HEK293 (cell line): ENCODE measurements around the gene SPATS1.

Source experiments
- CTCF ChIA-PET: fragments of 350-600 bp; formaldehyde crosslinking; extraction: SDS; loops from one replicate; lab custom pipeline; 2021; ENCODE audit warnings: antibody characterized with exemption; lab: Yijun Ruan, JAX
- POLR2A ChIA-PET: fragments of 300-600 bp; formaldehyde crosslinking; extraction: SDS; loops from one replicate; lab custom pipeline; 2020; ENCODE audit warnings: antibody characterized with exemption, inconsistent platforms; lab: Yijun Ruan, JAX
- H3K27ac ChIP-seq: fragments of 200-500 bp; sonication (Bioruptor generic); 2 replicates; pipeline ENCODE4 v1.5.1; 2014; ENCODE audit warnings: low read depth, low read length, control low read depth, inconsistent platforms; ENCODE audit errors: extremely low read depth
- H3K36me3 ChIP-seq, 2 experiments: fragments of 200-500 bp in 1 of 2; sonication (Bioruptor generic) in 1 of 2; 1 replicate in 1 of 2; 2 replicates in 1 of 2; pipeline ENCODE4 v1.5.1; 2014 to 2017; ENCODE audit warnings: inconsistent platforms in 2 of 2, low read length in 2 of 2; ENCODE audit not compliant: control insufficient read depth in 2 of 2, insufficient read depth in 1 of 2
- H3K4me1 ChIP-seq: fragments of 200-500 bp; sonication (Bioruptor generic); 2 replicates; pipeline ENCODE4 v1.5.1; 2014; ENCODE audit warnings: mild to moderate bottlenecking, low read length, inconsistent platforms; ENCODE audit not compliant: control insufficient read depth, insufficient read depth
- H3K4me3 ChIP-seq: 2 replicates; pipeline ENCODE4 v1.5.1; 2011; ENCODE audit warnings: low read depth, mild to moderate bottlenecking, control low read depth, low read length, moderate library complexity
- H3K9me3 ChIP-seq: fragments of 200-500 bp; sonication (Bioruptor generic); 2 replicates; pipeline ENCODE4 v1.5.1; 2014; ENCODE audit warnings: low read depth, low read length, inconsistent platforms; ENCODE audit not compliant: control insufficient read depth, insufficient read depth
- GLI4 ChIP-seq: fragments of 450-650 bp; formaldehyde crosslinking; IDR thresholded peaks from 2 replicates; pipeline ENCODE4 v1.5.1; 2016; ENCODE audit warnings: missing biosample characterization, missing genetic modification characterization
- PRDM4 ChIP-seq: fragments of 450-650 bp; formaldehyde crosslinking; IDR thresholded peaks from 2 replicates; pipeline ENCODE4 v1.5.1; 2017; ENCODE audit warnings: missing biosample characterization, missing genetic modification characterization
- TRIM28 ChIP-seq: IDR thresholded peaks from 2 replicates; pipeline ENCODE4 v1.6.1; 2011; ENCODE audit warnings: low read length, control low read depth, borderline replicate concordance
- ZBTB21 ChIP-seq: fragments of 450-650 bp; formaldehyde crosslinking; IDR thresholded peaks from 2 replicates; pipeline ENCODE4 v1.5.1; 2017; ENCODE audit warnings: missing biosample characterization, missing genetic modification characterization
- ZBTB48 ChIP-seq: fragments of 450-650 bp; formaldehyde crosslinking; IDR thresholded peaks from 2 replicates; pipeline ENCODE4 v1.5.1; 2016; ENCODE audit warnings: missing biosample characterization, missing genetic modification characterization
- ZNF114 ChIP-seq: fragments of 450-650 bp; formaldehyde crosslinking; IDR thresholded peaks from 2 replicates; pipeline ENCODE4 v1.5.0; 2017; ENCODE audit warnings: missing biosample characterization, missing genetic modification characterization
- ZNF16 ChIP-seq: fragments of 450-650 bp; formaldehyde crosslinking; IDR thresholded peaks from 2 replicates; pipeline ENCODE4 v1.5.1; 2016; ENCODE audit warnings: low read depth, missing biosample characterization, missing genetic modification characterization
- ZNF211 ChIP-seq: fragments of 450-650 bp; formaldehyde crosslinking; IDR thresholded peaks from 2 replicates; pipeline ENCODE4 v1.5.1; 2016; ENCODE audit warnings: low read depth, missing biosample characterization, missing genetic modification characterization
- ZNF544 ChIP-seq: fragments of 450-650 bp; formaldehyde crosslinking; IDR thresholded peaks from 2 replicates; pipeline ENCODE4 v1.5.0; 2017; ENCODE audit warnings: missing biosample characterization, missing genetic modification characterization
- ZNF677 ChIP-seq: fragments of 450-650 bp; IDR thresholded peaks from 2 replicates; pipeline ENCODE4 v1.5.0; 2018; ENCODE audit warnings: missing biosample characterization, mild to moderate bottlenecking, missing genetic modification characterization, moderate library complexity
- TF ChIP-seq, protein P1 (sequence below): fragments of 450-650 bp; formaldehyde crosslinking; conservative IDR thresholded peaks from 2 replicates; pipeline ENCODE4 v1.5.1; 2016; ENCODE audit warnings: low read depth, missing biosample characterization, missing genetic modification characterization
- TF ChIP-seq, protein P2 (sequence below): fragments of 450-650 bp; formaldehyde crosslinking; IDR thresholded peaks from 2 replicates; pipeline ENCODE4 v1.5.1; 2016; ENCODE audit warnings: missing biosample characterization, missing genetic modification characterization
- TF ChIP-seq, protein P3 (sequence below): fragments of 450-650 bp; formaldehyde crosslinking; IDR thresholded peaks from 2 replicates; pipeline ENCODE4 v1.5.1; 2016; ENCODE audit warnings: missing biosample characterization, missing genetic modification characterization, low read depth

Gene SPATS1

GRCh38 chr6:44377484-44377883, 35.0 kb downstream of the SPATS1 start (continued):
- TF ChIP-seq, protein P1, sequence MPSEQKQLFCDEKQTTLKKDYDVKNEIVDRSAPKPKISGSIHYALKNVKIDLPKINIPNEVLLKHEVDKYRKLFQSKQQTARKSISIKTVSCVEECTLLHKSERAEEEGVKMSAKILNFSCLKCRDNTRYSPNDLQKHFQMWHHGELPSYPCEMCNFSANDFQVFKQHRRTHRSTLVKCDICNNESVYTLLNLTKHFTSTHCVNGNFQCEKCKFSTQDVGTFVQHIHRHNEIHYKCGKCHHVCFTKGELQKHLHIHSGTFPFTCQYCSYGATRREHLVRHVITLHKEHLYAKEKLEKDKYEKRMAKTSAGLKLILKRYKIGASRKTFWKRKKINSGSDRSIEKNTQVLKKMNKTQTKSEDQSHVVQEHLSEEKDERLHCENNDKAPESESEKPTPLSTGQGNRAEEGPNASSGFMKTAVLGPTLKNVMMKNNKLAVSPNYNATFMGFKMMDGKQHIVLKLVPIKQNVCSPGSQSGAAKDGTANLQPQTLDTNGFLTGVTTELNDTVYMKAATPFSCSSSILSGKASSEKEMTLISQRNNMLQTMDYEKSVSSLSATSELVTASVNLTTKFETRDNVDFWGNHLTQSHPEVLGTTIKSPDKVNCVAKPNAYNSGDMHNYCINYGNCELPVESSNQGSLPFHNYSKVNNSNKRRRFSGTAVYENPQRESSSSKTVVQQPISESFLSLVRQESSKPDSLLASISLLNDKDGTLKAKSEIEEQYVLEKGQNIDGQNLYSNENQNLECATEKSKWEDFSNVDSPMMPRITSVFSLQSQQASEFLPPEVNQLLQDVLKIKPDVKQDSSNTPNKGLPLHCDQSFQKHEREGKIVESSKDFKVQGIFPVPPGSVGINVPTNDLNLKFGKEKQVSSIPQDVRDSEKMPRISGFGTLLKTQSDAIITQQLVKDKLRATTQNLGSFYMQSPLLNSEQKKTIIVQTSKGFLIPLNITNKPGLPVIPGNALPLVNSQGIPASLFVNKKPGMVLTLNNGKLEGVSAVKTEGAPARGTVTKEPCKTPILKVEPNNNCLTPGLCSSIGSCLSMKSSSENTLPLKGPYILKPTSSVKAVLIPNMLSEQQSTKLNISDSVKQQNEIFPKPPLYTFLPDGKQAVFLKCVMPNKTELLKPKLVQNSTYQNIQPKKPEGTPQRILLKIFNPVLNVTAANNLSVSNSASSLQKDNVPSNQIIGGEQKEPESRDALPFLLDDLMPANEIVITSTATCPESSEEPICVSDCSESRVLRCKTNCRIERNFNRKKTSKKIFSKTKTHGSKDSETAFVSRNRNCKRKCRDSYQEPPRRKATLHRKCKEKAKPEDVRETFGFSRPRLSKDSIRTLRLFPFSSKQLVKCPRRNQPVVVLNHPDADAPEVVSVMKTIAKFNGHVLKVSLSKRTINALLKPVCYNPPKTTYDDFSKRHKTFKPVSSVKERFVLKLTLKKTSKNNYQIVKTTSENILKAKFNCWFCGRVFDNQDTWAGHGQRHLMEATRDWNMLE (tag by site-specific recombination): no peak
- TF ChIP-seq ZNF544 (no peak), ZNF211 (tag by site-specific recombination) (no peak), ZBTB48 (tag by site-specific recombination) (no peak), ZNF114 (tag by site-specific recombination) (no peak), GLI4 (tag by site-specific recombination) (no peak), ZNF16 (tag by site-specific recombination) (no peak), PRDM4 (tag by site-specific recombination) (no peak)
- TF ChIP-seq, protein P2, sequence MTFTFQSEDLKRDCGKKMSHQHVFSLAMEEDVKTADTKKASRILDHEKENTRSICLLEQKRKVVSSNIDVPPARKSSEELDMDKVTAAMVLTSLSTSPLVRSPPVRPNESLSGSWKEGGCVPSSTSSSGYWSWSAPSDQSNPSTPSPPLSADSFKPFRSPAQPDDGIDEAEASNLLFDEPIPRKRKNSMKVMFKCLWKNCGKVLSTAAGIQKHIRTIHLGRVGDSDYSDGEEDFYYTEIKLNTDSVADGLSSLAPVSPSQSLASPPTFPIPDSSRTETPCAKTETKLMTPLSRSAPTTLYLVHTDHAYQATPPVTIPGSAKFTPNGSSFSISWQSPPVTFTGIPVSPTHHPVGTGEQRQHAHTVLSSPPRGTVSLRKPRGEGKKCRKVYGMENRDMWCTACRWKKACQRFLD: no peak

DNA sequence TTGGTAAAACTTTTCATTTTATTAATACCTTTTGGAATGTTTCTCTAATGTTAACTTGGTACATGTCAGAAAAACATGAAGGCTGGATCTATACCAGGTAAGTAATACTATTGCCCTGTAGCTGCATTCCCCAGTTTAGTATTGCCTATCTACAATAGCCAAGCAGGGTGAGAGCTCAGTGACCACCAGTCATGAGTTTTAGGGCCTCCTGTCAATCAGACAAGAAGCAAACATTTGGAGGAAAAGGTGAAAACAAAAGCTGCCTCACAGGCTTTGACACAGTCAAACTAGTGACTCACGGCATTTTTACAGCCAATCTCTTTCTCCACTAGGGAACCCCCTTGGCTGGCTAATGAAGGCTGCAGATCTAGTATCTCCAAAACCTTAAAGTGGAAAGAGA, 35.5 kb downstream of the SPATS1 start:
- no peak for TF ChIP-seq ZBTB21
- TF ChIP-seq, protein P3, sequence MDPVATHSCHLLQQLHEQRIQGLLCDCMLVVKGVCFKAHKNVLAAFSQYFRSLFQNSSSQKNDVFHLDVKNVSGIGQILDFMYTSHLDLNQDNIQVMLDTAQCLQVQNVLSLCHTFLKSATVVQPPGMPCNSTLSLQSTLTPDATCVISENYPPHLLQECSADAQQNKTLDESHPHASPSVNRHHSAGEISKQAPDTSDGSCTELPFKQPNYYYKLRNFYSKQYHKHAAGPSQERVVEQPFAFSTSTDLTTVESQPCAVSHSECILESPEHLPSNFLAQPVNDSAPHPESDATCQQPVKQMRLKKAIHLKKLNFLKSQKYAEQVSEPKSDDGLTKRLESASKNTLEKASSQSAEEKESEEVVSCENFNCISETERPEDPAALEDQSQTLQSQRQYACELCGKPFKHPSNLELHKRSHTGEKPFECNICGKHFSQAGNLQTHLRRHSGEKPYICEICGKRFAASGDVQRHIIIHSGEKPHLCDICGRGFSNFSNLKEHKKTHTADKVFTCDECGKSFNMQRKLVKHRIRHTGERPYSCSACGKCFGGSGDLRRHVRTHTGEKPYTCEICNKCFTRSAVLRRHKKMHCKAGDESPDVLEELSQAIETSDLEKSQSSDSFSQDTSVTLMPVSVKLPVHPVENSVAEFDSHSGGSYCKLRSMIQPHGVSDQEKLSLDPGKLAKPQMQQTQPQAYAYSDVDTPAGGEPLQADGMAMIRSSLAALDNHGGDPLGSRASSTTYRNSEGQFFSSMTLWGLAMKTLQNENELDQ: no peak
- CTCF ChIA-PET: no interaction called here
- POLR2A ChIA-PET: interaction anchor here (1.4 kb wide), 1 partner anchor 10 kb away, joined by 3 read pairs; the partner anchor contains the start of gene CDC5L

GRCh38 chr6:44381739-44382138, 39.3 kb downstream of the SPATS1 start:
- Histone ChIP-seq H3K27ac (no peak overlapping the region), H3K4me3 (no peak overlapping the region), H3K9me3 (no peaks in the 10 kb centered on the region), H3K4me1 (peaks cover 2% of the 10 kb centered on the region; the same call in 1 of the 2 replicates), H3K36me3 (peaks cover 0 to 8% of the 10 kb centered on the region in 2 experiments; a peak in 1 of 3 replicates)
- POLR2A ChIA-PET: no interaction called here
- TF ChIP-seq ZNF677 (tag by site-specific recombination) (no peak), TRIM28 (no peak)
- CTCF ChIA-PET: no interaction called here

More for the DNA sequence above, 35.5 kb downstream of the SPATS1 start:
- H3K9me3 ChIP-seq: no peaks in the 10 kb centered on the region
- no peak overlapping the region for H3K4me3 ChIP-seq
- H3K27ac ChIP-seq: no peak overlapping the region
- no peaks in the 10 kb centered on the region for H3K4me1 ChIP-seq
- no peaks in the 10 kb centered on the region for H3K36me3 ChIP-seq
